ENCODE measurements around the gene SPIN3.
"Not testable (repeated sequence)": the region's sequence is repeated elsewhere in the genome, so short reads cannot be mapped to it uniquely, and the experiment has no call there.

SPIN3 gene
- total RNA-seq: 0.67 to 16.8 (median 9.4) reads per million in 9 experiments

- ATAC-seq (replicated peaks) (peak; percentile 71), DNase-seq (peak in 2 of 3 experiments; percentile 7 to 28)
- H3K4me1 Mint-ChIP-seq (ENCODE audit: low read depth in 2 of 2): peaks cover 11 to 12% of the 10 kb centered on the region in 2 donors
- H3K27ac Mint-ChIP-seq: peak within 1 kb of the TSS; percentile 84 to 91
- no peaks in the 10 kb centered on the region for H3K27me3 Mint-ChIP-seq
- no peaks in the 10 kb centered on the region for H3K36me3 Mint-ChIP-seq (ENCODE audit: insufficient read depth)
- H3K9me3 Mint-ChIP-seq: no peaks in the 10 kb centered on the region
- peak within 1 kb of the TSS; percentile 85 to 87 for H3K4me3 Mint-ChIP-seq
These were observed at the start of gene SPIN3 for GRCh38 chrX:56995271-56995994. Gene SPIN3, minus strand, starts transcription at chrX:56995541. Its CDS starts 594 bp downstream, at chrX:56994947.

- Mint-ChIP-seq H3K36me3 (ENCODE audit: insufficient read depth) (no peaks in the 10 kb centered on the region), H3K27me3 (peaks cover 9 to 23% of the 10 kb centered on the region in 2 donors), H3K4me1 (ENCODE audit: low read depth in 2 of 2) (no peaks in the 10 kb centered on the region), H3K27ac (no peak overlapping the region), H3K9me3 (no peaks in the 10 kb centered on the region), H3K4me3 (no peak overlapping the region)
- ATAC-seq (replicated peaks) (no peak), DNase-seq (no peak)
These were observed 48.9 kb upstream of the SPIN3 start for GRCh38 chrX:57044245-57044644.

- not testable (repeated sequence) for H3K4me3 Mint-ChIP-seq; H3K27ac Mint-ChIP-seq; ATAC-seq (replicated peaks); H3K4me1 Mint-ChIP-seq (ENCODE audit: low read depth in 2 of 2); H3K9me3 Mint-ChIP-seq; H3K36me3 Mint-ChIP-seq (ENCODE audit: insufficient read depth); DNase-seq
- peaks cover 11 to 20% of the 10 kb centered on the region in 2 donors for H3K27me3 Mint-ChIP-seq
These were observed 41.9 kb upstream of the SPIN3 start for GRCh38 chrX:57037265-57037664.

DNA sequence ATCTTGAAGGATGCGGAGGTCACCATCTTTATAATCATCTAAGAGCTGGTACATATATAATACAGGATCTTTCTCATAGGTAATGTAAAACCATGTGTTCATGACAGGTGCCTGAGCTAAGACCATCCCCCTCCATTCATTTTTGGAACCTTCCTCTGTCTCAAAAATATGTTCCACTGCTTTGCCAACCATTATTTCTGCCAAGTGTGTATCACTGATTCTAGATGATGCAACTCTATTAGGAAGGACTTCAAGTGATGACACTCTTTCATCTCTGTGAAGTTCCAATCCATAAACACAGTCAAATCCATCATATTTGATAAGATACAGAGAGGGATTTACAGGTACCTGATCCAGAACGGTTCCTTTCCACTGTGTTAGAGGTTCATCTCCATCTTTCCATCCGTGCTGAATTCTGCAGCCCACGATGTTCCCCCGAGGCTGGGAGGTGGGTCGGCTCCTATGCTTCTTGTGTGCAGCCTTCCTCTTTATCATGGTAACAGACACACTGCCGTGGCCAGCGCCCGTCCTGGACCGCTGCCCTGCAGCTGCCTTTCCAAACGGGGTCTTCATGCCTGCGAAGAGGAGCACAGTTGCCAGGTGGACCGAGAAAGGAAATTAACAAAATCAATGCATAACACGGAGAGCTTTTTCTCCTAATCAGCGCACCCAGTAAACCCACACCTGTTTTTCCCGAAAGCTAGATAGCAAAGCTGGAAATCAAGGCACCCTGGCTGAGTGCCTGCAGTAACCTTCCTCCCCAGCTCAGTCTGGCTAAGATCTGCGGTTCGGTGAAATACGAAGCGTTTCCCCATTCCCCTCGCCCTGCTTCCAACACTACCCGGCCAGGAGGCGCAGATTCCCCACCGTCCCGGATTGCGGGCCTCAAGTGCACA lies 718 bp downstream of the SPIN3 start:
- Mint-ChIP-seq H3K4me3 (peak overlapping the region; percentile 85 to 87), H3K4me1 (ENCODE audit: low read depth in 2 of 2) (peaks cover 11 to 12% of the 10 kb centered on the region in 2 donors), H3K27me3 (no peaks in the 10 kb centered on the region), H3K36me3 (ENCODE audit: insufficient read depth) (no peaks in the 10 kb centered on the region), H3K9me3 (no peaks in the 10 kb centered on the region), H3K27ac (peak overlapping the region in 1 of 2 donors; percentile 84)
- ATAC-seq (replicated peaks): no peak
- DNase-seq: no peak

DNA sequence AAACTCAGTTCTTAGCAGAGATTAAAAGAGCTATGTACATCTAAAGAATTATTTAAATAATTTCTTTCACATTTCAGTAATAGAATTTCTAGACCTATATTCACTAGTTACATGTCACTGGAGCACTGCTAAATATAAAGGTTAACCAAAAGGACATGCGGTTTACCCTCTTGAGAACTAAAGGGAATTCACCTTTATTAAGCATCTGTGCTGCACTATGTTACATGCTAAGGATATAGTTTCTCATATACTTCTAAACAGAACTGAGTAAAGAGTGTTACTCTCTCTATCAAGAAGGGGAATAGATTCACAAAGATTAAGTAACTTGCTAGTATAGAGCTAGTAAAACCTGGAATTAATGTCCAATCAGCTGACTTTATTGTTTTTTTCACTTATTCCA lies 7.6 kb downstream of the SPIN3 start:
- no peak for ATAC-seq (replicated peaks)
- peaks cover 6 to 8% of the 10 kb centered on the region in 2 donors for H3K4me1 Mint-ChIP-seq (ENCODE audit: low read depth in 2 of 2)

GRCh38 chrX:56986138-56986537 lies 9.2 kb downstream of the SPIN3 start:
- Mint-ChIP-seq H3K27ac (peak overlapping the region in 1 of 2 donors; percentile 2), H3K27me3 (no peaks in the 10 kb centered on the region), H3K4me1 (ENCODE audit: low read depth in 2 of 2) (peaks cover 3 to 8% of the 10 kb centered on the region in 2 donors), H3K36me3 (ENCODE audit: insufficient read depth) (no peaks in the 10 kb centered on the region), H3K9me3 (no peaks in the 10 kb centered on the region), H3K4me3 (no peak overlapping the region)
- DNase-seq (no peak), ATAC-seq (replicated peaks) (no peak)

More for the DNA sequence above, 7.6 kb downstream of the SPIN3 start:
- H3K9me3 Mint-ChIP-seq: no peaks in the 10 kb centered on the region
- no peak for DNase-seq
- H3K36me3 Mint-ChIP-seq (ENCODE audit: insufficient read depth): no peaks in the 10 kb centered on the region
- H3K4me3 Mint-ChIP-seq: no peak overlapping the region
- H3K27me3 Mint-ChIP-seq: no peaks in the 10 kb centered on the region
- no peak overlapping the region for H3K27ac Mint-ChIP-seq

- peak; percentile 20 to 27 (median 20) for DNase-seq
- no peak overlapping the region for H3K27ac Mint-ChIP-seq
These were observed 17.2 kb downstream of the SPIN3 start for GRCh38 chrX:56978172-56978571.

DNA sequence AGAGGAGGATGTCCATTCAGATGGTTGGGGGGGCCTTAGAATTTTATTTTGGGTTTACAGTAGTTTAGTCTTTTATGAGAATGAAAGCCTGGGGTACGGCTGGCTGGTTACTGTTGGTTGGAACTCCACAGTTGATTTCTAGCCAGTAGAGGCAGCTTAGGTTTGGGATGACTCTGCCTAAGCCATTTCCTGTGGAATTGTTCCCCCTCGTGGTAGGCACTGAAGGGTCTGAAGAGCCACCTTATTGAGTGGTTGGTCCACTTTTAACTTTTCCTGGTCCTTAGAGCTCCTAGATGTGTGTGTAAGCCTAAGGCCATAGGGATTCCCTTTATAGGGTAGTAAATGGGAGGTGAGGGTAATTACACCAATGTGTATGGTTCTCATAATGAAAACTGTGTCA lies 19.7 kb downstream of the SPIN3 start:
- no peaks in the 10 kb centered on the region for H3K9me3 Mint-ChIP-seq
- H3K36me3 Mint-ChIP-seq (ENCODE audit: insufficient read depth): no peaks in the 10 kb centered on the region
- no peak for ATAC-seq (replicated peaks)
- H3K27me3 Mint-ChIP-seq: no peaks in the 10 kb centered on the region
- H3K4me3 Mint-ChIP-seq: no peak overlapping the region
- H3K4me1 Mint-ChIP-seq (ENCODE audit: low read depth in 2 of 2): no peaks in the 10 kb centered on the region
- DNase-seq: no peak
- no peak overlapping the region for H3K27ac Mint-ChIP-seq

More at GRCh38 chrX:56978172-56978571, 17.2 kb downstream of the SPIN3 start:
- Mint-ChIP-seq H3K4me1 (ENCODE audit: low read depth in 2 of 2) (no peaks in the 10 kb centered on the region), H3K4me3 (no peak overlapping the region), H3K9me3 (no peaks in the 10 kb centered on the region), H3K36me3 (ENCODE audit: insufficient read depth) (no peaks in the 10 kb centered on the region), H3K27me3 (no peaks in the 10 kb centered on the region)
- ATAC-seq (replicated peaks): peak; percentile 67

- Mint-ChIP-seq H3K9me3 (no peaks in the 10 kb centered on the region), H3K4me1 (ENCODE audit: low read depth in 2 of 2) (no peaks in the 10 kb centered on the region), H3K27me3 (no peaks in the 10 kb centered on the region), H3K4me3 (no peak overlapping the region), H3K36me3 (ENCODE audit: insufficient read depth) (no peaks in the 10 kb centered on the region), H3K27ac (no peak overlapping the region)
- no peak for ATAC-seq (replicated peaks)
- DNase-seq: no peak
These were observed 20.9 kb downstream of the SPIN3 start for GRCh38 chrX:56974408-56974807.

DNA sequence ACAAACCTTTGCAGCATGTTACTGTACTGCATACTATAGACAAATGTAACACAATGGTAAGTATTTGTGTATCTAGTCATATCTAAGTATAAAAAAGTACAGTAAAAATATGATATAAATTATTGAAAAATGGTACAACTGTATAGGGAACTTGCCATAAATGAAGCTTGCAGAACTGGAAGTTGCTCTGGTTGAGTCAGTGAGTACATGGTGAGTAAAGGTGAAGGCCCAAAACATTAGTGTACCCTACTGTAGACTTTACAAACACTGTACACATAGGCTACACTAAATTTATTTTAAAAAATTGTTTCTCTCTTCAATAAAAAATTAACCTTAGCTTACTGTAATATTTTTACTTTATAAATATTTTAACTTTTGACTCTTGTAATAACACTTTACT lies 25.8 kb downstream of the SPIN3 start:
- Mint-ChIP-seq H3K9me3 (no peaks in the 10 kb centered on the region), H3K4me3 (no peak overlapping the region), H3K4me1 (ENCODE audit: low read depth in 2 of 2) (no peaks in the 10 kb centered on the region), H3K36me3 (ENCODE audit: insufficient read depth) (no peaks in the 10 kb centered on the region), H3K27ac (no peak overlapping the region), H3K27me3 (no peaks in the 10 kb centered on the region)
- DNase-seq: no peak
- ATAC-seq (replicated peaks): no peak

DNA sequence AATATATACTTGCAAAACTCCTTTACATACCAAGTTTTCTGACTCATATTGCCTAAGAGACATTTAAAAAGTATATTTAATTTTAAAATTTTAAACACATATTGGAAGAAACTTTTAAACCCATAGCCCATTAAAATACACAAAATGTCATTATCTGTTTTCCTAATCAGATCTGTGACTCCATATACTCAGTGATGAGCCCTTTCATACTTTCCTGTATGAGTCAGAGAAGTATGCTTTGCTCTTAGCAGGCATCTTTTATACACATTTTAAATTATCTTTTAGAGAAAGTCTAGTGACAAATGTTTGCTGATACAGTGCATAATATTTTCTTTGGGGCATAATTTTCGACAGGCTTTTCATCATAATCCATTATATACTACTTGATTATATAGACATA lies 26.4 kb downstream of the SPIN3 start:
- H3K27ac Mint-ChIP-seq: no peak overlapping the region
- no peaks in the 10 kb centered on the region for H3K4me1 Mint-ChIP-seq (ENCODE audit: low read depth in 2 of 2)
- no peaks in the 10 kb centered on the region for H3K9me3 Mint-ChIP-seq
- H3K36me3 Mint-ChIP-seq (ENCODE audit: insufficient read depth): no peaks in the 10 kb centered on the region
- DNase-seq (no peak), ATAC-seq (replicated peaks) (no peak)
- no peaks in the 10 kb centered on the region for H3K27me3 Mint-ChIP-seq
- H3K4me3 Mint-ChIP-seq: no peak overlapping the region

GRCh38 chrX:56963377-56963776 lies 32.0 kb downstream of the SPIN3 start:
- Mint-ChIP-seq H3K9me3 (no peaks in the 10 kb centered on the region), H3K4me3 (no peak overlapping the region), H3K27ac (peak overlapping the region; percentile 5 to 73), H3K27me3 (no peaks in the 10 kb centered on the region), H3K4me1 (ENCODE audit: low read depth in 2 of 2) (peaks cover 0 to 3% of the 10 kb centered on the region in 2 donors), H3K36me3 (ENCODE audit: insufficient read depth) (no peaks in the 10 kb centered on the region)
- DNase-seq (no peak), ATAC-seq (replicated peaks) (peak; percentile 37)

DNA sequence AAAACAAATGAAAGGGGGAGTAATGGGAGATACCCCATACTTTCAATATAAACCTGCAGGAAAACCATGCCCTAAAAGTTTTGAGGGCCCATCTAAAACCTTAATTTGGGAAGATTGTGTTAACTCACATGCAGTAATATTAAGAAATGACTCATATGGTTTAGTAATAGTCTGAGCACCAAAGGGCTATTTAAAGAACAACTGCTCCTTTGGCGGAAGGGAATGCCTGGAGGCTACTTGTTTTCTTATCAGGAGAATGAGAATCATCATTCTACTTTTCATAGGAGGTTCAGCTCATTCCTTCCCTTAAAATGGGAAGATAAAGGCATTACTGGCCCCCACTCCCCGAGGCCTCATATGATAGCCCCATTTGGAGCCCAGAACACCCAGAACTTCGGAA lies 47.6 kb downstream of the SPIN3 start:
- no peak overlapping the region for H3K27ac Mint-ChIP-seq

More for the DNA sequence above, 47.6 kb downstream of the SPIN3 start:
- ATAC-seq (replicated peaks) (no peak), DNase-seq (no peak)
- Mint-ChIP-seq H3K4me3 (no peak overlapping the region), H3K9me3 (no peaks in the 10 kb centered on the region), H3K36me3 (ENCODE audit: insufficient read depth) (no peaks in the 10 kb centered on the region), H3K27me3 (peaks cover 0 to 19% of the 10 kb centered on the region in 2 donors), H3K4me1 (ENCODE audit: low read depth in 2 of 2) (no peaks in the 10 kb centered on the region)
